OCI-LY7 (cell line): ENCODE results near the gene PATJ. TPM values are rescaled to one million over a fixed set of nuclear protein-coding genes. Genes with fewer than 3 reads are reported as not detected.

ENCODE experiments used
- BruUV-seq: library from RNA; stranded (reverse); fragments of 400-500 nt; replicated peaks from 2 replicates; lab custom pipeline; 2021; lab: Mats Ljungman, UMichigan
- CTCF ChIA-PET: fragments of 300-600 bp; sonication (Branson Sonifier 250); formaldehyde crosslinking; loops from one replicate; lab custom pipeline; 2022; ENCODE audit warnings: antibody characterized with exemption; ENCODE audit not compliant: unreplicated experiment; lab: Charles Lee
- POLR2A ChIA-PET: fragments of 300-600 bp; sonication (Branson Sonifier 250); formaldehyde crosslinking; loops from one replicate; lab custom pipeline; 2022; ENCODE audit warnings: antibody characterized with exemption; lab: Charles Lee
- DNase-seq: peaks from one replicate; pipeline ENCODE4 v3.0.0-alpha.2; 2015; ENCODE audit warnings: low spot score
- H2AFZ ChIP-seq: fragments of 200-600 bp; sonication (generic), shearing (Covaris generic); 2 replicates; pipeline ENCODE4 v1.6.1; 2014; ENCODE audit warnings: mild to moderate bottlenecking, antibody characterized with exemption, low read length, moderate library complexity
- H3K27ac ChIP-seq: fragments of 200-600 bp; sonication (generic); 2 replicates; pipeline ENCODE4 v1.5.1; 2014; ENCODE audit warnings: mixed run types, low read depth, mild to moderate bottlenecking, moderate library complexity, low read length, inconsistent platforms; ENCODE audit not compliant: poor library complexity, severe bottlenecking
- H3K36me3 ChIP-seq: fragments of 200-600 bp; sonication (generic); 2 replicates; pipeline ENCODE4 v1.6.1; 2014; ENCODE audit warnings: mild to moderate bottlenecking, antibody characterized with exemption, low read length, moderate library complexity, mixed read lengths; ENCODE audit not compliant: insufficient read depth
- H3K4me1 ChIP-seq: fragments of 200-600 bp; sonication (generic); 2 replicates; pipeline ENCODE4 v1.5.1; 2014; ENCODE audit warnings: mild to moderate bottlenecking, low read length; ENCODE audit not compliant: insufficient read depth, poor library complexity, severe bottlenecking
- H3K4me2 ChIP-seq: fragments of 200-600 bp; sonication (generic); 2 replicates; pipeline ENCODE4 v1.6.1; 2014; ENCODE audit warnings: mild to moderate bottlenecking, low read length
- H3K4me3 ChIP-seq: fragments of 200-600 bp; sonication (generic); 2 replicates; pipeline ENCODE4 v1.5.1; 2014; ENCODE audit warnings: mild to moderate bottlenecking, low read depth, low read length; ENCODE audit not compliant: poor library complexity, severe bottlenecking
- H3K79me2 ChIP-seq: fragments of 200-600 bp; sonication (generic); 2 replicates; pipeline ENCODE4 v1.6.1; 2016; ENCODE audit warnings: low read depth, mild to moderate bottlenecking, low read length, moderate library complexity, mixed read lengths; ENCODE audit not compliant: insufficient read depth
- H3K9me2 ChIP-seq: fragments of 200-600 bp; sonication (generic); 2 replicates; pipeline ENCODE4 v1.6.1; 2016; ENCODE audit warnings: mild to moderate bottlenecking, low read length, mixed read lengths; ENCODE audit not compliant: insufficient read depth
- H3K9me3 ChIP-seq: fragments of 200-600 bp; sonication (generic); 2 replicates; pipeline ENCODE4 v1.6.1; 2014; ENCODE audit warnings: mild to moderate bottlenecking, mixed run types, low read length, mixed read lengths
- H4K20me1 ChIP-seq: fragments of 200-600 bp; sonication (generic); 2 replicates; pipeline ENCODE4 v1.6.1; 2014; ENCODE audit warnings: mild to moderate bottlenecking, antibody characterized with exemption, low read length, moderate library complexity, mixed read lengths; ENCODE audit not compliant: insufficient read depth
- EZH2phosphoT487 ChIP-seq: fragments of 200-600 bp; sonication (generic); IDR thresholded peaks from 2 replicates; pipeline ENCODE4 v1.6.1; 2018; ENCODE audit warnings: low read depth, borderline replicate concordance, mild to moderate bottlenecking, mixed run types, antibody characterized with exemption, low read length, moderate library complexity, mixed read lengths
- intact Hi-C: fragments of 100-400 bp; cut with micrococcal nuclease; formaldehyde crosslinking; loops from one replicate; pipeline ENCODE4 v1.10.0; 2022; ENCODE audit not compliant: unreplicated experiment
- total RNA-seq, 2 experiments: library from RNA; depleted of rRNA in 1 of 2; stranded (reverse); fragments of >200 nt in 1 of 2; shearing (Covaris generic) in 1 of 2; gene quantifications; 2 replicates each; pipeline ENCODE4 v1.2.3, GENCODE V29; 2014 to 2022
- TF ChIP-seq, protein P1 (sequence below): fragments of 200-600 bp; sonication (generic); conservative IDR thresholded peaks from 2 replicates; pipeline ENCODE4 v1.5.1; 2014; ENCODE audit warnings: mild to moderate bottlenecking, antibody characterized with exemption, low read length, moderate library complexity, mixed read lengths

PATJ gene
- total RNA-seq, 2 experiments from 2014 or later: 0.95 to 4.0 TPM

- DNase-seq: no peak
- Histone ChIP-seq H3K4me2 (no peak overlapping the region), H4K20me1 (no peaks in the 10 kb centered on the region), H3K27ac (no peak overlapping the region), H2AFZ (no peak overlapping the region), H3K79me2 (no peaks in the 10 kb centered on the region), H3K9me2 (no peaks in the 10 kb centered on the region), H3K9me3 (no peaks in the 10 kb centered on the region), H3K36me3 (no peaks in the 10 kb centered on the region), H3K4me1 (no peaks in the 10 kb centered on the region), H3K4me3 (no peak overlapping the region)
- ChIA-PET CTCF (no interaction called here), POLR2A (no interaction called here)
- no TSS peak for BruUV-seq
- TF ChIP-seq EZH2phosphoT487: no peak
- TF ChIP-seq, protein P1, sequence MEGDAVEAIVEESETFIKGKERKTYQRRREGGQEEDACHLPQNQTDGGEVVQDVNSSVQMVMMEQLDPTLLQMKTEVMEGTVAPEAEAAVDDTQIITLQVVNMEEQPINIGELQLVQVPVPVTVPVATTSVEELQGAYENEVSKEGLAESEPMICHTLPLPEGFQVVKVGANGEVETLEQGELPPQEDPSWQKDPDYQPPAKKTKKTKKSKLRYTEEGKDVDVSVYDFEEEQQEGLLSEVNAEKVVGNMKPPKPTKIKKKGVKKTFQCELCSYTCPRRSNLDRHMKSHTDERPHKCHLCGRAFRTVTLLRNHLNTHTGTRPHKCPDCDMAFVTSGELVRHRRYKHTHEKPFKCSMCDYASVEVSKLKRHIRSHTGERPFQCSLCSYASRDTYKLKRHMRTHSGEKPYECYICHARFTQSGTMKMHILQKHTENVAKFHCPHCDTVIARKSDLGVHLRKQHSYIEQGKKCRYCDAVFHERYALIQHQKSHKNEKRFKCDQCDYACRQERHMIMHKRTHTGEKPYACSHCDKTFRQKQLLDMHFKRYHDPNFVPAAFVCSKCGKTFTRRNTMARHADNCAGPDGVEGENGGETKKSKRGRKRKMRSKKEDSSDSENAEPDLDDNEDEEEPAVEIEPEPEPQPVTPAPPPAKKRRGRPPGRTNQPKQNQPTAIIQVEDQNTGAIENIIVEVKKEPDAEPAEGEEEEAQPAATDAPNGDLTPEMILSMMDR: no peak
- intact Hi-C loops: no loop called here
Observed at GRCh38 chr1:62221171-62221570, 478.9 kb downstream of the PATJ start.

DNA sequence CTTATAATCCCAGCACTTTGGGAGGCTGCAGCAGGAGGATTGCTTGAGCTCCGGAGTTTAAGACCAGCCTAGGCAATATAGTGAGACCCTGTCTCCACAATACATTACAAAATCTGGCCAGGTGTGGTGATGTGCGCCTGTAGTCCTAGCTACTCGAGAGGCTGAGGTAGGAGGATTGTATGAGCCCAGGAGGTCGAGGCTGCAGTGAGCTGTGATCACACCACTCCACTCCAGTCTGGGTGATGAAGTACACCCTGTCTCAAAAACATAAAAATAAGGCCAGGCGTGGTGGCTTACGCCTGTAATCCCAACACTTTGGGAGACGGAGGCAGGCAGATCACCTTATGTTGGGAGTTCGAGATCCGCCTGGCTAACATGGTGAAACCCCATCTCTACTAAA, 480.0 kb downstream of the PATJ start:
- no TSS peak for BruUV-seq
- intact Hi-C loops: no loop called here
- no peaks in the 10 kb centered on the region for H3K9me3 ChIP-seq
- no peaks in the 10 kb centered on the region for H3K9me2 ChIP-seq
- no peaks in the 10 kb centered on the region for H4K20me1 ChIP-seq
- no peak overlapping the region for H3K27ac ChIP-seq
- CTCF ChIA-PET: no interaction called here
- TF ChIP-seq EZH2phosphoT487: no peak
- TF ChIP-seq, protein P1: no peak
- no peaks in the 10 kb centered on the region for H3K4me1 ChIP-seq
- H2AFZ ChIP-seq: no peak overlapping the region
- POLR2A ChIA-PET: no interaction called here
- H3K4me2 ChIP-seq: no peak overlapping the region
- H3K36me3 ChIP-seq: no peaks in the 10 kb centered on the region
- H3K4me3 ChIP-seq: no peak overlapping the region
- H3K79me2 ChIP-seq: no peaks in the 10 kb centered on the region
- DNase-seq: no peak

GRCh38 chr1:62224182-62224581, 481.9 kb downstream of the PATJ start:
- Histone ChIP-seq H3K4me3 (no peak overlapping the region), H3K4me2 (no peak overlapping the region), H3K36me3 (no peaks in the 10 kb centered on the region), H2AFZ (no peak overlapping the region), H3K27ac (no peak overlapping the region), H4K20me1 (no peaks in the 10 kb centered on the region), H3K79me2 (no peaks in the 10 kb centered on the region), H3K9me3 (no peaks in the 10 kb centered on the region), H3K9me2 (no peaks in the 10 kb centered on the region), H3K4me1 (no peaks in the 10 kb centered on the region)
- no TSS peak for BruUV-seq
- CTCF ChIA-PET: no interaction called here
- POLR2A ChIA-PET: no interaction called here
- no peak for TF ChIP-seq EZH2phosphoT487
- TF ChIP-seq, protein P1: no peak
- intact Hi-C loops: no loop called here
- no peak for DNase-seq
